ENCODE measurements around the gene HERPUD1. TPM values are rescaled to one million over a fixed set of nuclear protein-coding genes. Genes with fewer than 3 reads are reported as not detected.

The HERPUD1 gene
- total and polyA plus RNA-seq, 2 of the 8 experiments (the other 6 are each of a cell fraction or from before 2014, with no cell fraction given) = 23.3 to 34.7 TPM

DNA sequence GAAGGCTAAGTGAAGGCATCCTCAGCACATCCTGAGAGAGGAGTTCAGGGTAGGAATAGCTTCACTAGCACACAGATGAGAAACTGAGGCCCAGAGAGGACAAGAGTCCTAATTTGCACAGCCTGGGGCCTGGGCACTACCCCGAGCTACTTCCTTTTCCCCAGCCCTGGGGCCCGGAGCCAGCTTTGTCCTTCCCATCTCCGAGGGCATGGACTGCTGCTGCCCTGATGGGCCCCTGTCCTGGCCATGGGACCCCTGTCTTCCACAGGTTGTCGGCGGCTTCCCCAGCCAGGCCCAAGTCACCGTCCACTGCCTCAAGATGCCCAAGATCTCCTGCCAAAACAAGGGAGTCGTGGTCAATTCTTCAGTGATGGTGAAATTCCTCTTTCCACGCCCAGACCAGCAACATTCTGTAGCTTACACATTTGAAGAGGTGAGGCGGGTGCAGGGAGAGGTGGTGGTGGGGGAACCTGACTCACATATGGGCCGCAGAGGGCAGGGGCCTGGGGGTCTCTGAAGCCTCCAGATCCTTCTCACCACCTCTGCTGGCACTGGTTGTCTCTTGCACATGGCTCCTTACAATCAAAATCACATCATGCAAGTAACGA, 46.0 kb downstream of the HERPUD1 start (continued):
- TF ChIP-seq, protein P1, sequence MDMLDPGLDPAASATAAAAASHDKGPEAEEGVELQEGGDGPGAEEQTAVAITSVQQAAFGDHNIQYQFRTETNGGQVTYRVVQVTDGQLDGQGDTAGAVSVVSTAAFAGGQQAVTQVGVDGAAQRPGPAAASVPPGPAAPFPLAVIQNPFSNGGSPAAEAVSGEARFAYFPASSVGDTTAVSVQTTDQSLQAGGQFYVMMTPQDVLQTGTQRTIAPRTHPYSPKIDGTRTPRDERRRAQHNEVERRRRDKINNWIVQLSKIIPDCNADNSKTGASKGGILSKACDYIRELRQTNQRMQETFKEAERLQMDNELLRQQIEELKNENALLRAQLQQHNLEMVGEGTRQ (IDR thresholded peaks at IDR 0.05; ENCODE audit: low read length) = no peak
- TF ChIP-seq RFX5 (IDR thresholded peaks at IDR 0.05; ENCODE audit: borderline replicate concordance, low read depth, low read length) = no peak
- TF ChIP-seq BACH1 (IDR thresholded peaks at IDR 0.05; ENCODE audit: low read length) = no peak
- no peak for TF ChIP-seq SP1 (IDR thresholded peaks at IDR 0.05; ENCODE audit: low read depth, low read length)
- TF ChIP-seq SP4 (IDR thresholded peaks at IDR 0.05; ENCODE audit: low read length) = no peak
- no peak for TF ChIP-seq JUN (IDR thresholded peaks at IDR 0.05; ENCODE audit: low read depth, low read length)
